HG03571 (cell line): ENCODE data around the gene PLOD3.
"Not testable (repeated sequence)": the region's sequence is repeated elsewhere in the genome, so short reads cannot be mapped to it uniquely, and the experiment has no call there.

ENCODE experiments used
- ATAC-seq: cut with Tn5 transposase; IDR thresholded peaks from one replicate; pipeline ENCODE4 v1.9.1; 2021; ENCODE audit not compliant: unreplicated experiment

The PLOD3 gene

GRCh38 chr7:101216001-101216859 is 1.2 kb downstream of the PLOD3 start:
- ATAC-seq = no peak

GRCh38 chr7:101212014-101212413 is 5.4 kb downstream of the PLOD3 start:
- ATAC-seq = no peak

GRCh38 chr7:101211501-101211900 is 5.9 kb downstream of the PLOD3 start:
- no peak for ATAC-seq

- ATAC-seq = no peak
Observed at GRCh38 chr7:101210143-101210542, 7.2 kb downstream of the PLOD3 start.

GRCh38 chr7:101208794-101209193 is 8.6 kb downstream of the PLOD3 start:
- ATAC-seq = no peak

- ATAC-seq = no peak
Observed at GRCh38 chr7:101207459-101207858, 9.9 kb downstream of the PLOD3 start.

- no peak for ATAC-seq
Observed at GRCh38 chr7:101206665-101207042, 10.7 kb downstream of the PLOD3 start.

GRCh38 chr7:101205901-101206664 is 11.3 kb downstream of the PLOD3 start:
- no peak for ATAC-seq

- not testable (repeated sequence) for ATAC-seq
Observed at GRCh38 chr7:101203740-101204738, 13.3 kb downstream of the PLOD3 start.

GRCh38 chr7:101202603-101202918 is 14.8 kb downstream of the PLOD3 start:
- no peak for ATAC-seq

GRCh38 chr7:101201695-101202602 is 15.4 kb downstream of the PLOD3 start:
- ATAC-seq = no peak

- ATAC-seq = no peak
Observed at GRCh38 chr7:101200862-101201599, 16.4 kb downstream of the PLOD3 start, which contains the start of gene MOGAT3. Gene MOGAT3, minus strand, starts transcription at chr7:101201036. Its CDS starts 182 bp downstream, at chr7:101200854.

- ATAC-seq = no peak
Observed at GRCh38 chr7:101200504-101200861, 16.9 kb downstream of the PLOD3 start.

GRCh38 chr7:101199522-101199921 is 17.9 kb downstream of the PLOD3 start:
- ATAC-seq = not testable (repeated sequence)

- ATAC-seq = no peak
Observed at GRCh38 chr7:101198476-101198875, 18.9 kb downstream of the PLOD3 start.

GRCh38 chr7:101197991-101198390 is 19.4 kb downstream of the PLOD3 start:
- no peak for ATAC-seq

GRCh38 chr7:101195884-101196283 is 21.5 kb downstream of the PLOD3 start:
- ATAC-seq = no peak

GRCh38 chr7:101189109-101189508 is 28.3 kb downstream of the PLOD3 start:
- no peak for ATAC-seq

GRCh38 chr7:101186844-101187428 is 30.4 kb downstream of the PLOD3 start:
- ATAC-seq = no peak
